GM21825 (cell line): ENCODE results near the gene WDR5.

Experiments
- ATAC-seq: cut with Tn5 transposase; IDR thresholded peaks from one replicate; pipeline ENCODE4 v1.9.1; 2021; ENCODE audit warnings: mild to moderate bottlenecking, moderate library complexity; ENCODE audit not compliant: unreplicated experiment

Gene WDR5

GRCh38 chr9:134204991-134205578 lies 69.2 kb downstream of the WDR5 start:
- ATAC-seq: no peak

- ATAC-seq: no peak
Observed at GRCh38 chr9:134205672-134206310, 69.9 kb downstream of the WDR5 start.

GRCh38 chr9:134206311-134207300 lies 70.7 kb downstream of the WDR5 start:
- no peak for ATAC-seq

GRCh38 chr9:134208310-134208841 lies 72.5 kb downstream of the WDR5 start:
- no peak for ATAC-seq

GRCh38 chr9:134208981-134209725 lies 73.3 kb downstream of the WDR5 start:
- ATAC-seq: no peak
